HL-60 (cell line): Measurements from ENCODE around the gene TUNAR.

Experiments
- CTCF ChIP-seq: IDR thresholded peaks from one replicate; pipeline ENCODE4 v1.5.1; 2011; ENCODE audit warnings: low read length, control low read depth, inconsistent platforms; ENCODE audit not compliant: insufficient read depth
- POLR2AphosphoS5 ChIP-seq: IDR thresholded peaks from 2 replicates; pipeline ENCODE4 v1.6.1; 2012; ENCODE audit warnings: low read depth

DNA sequence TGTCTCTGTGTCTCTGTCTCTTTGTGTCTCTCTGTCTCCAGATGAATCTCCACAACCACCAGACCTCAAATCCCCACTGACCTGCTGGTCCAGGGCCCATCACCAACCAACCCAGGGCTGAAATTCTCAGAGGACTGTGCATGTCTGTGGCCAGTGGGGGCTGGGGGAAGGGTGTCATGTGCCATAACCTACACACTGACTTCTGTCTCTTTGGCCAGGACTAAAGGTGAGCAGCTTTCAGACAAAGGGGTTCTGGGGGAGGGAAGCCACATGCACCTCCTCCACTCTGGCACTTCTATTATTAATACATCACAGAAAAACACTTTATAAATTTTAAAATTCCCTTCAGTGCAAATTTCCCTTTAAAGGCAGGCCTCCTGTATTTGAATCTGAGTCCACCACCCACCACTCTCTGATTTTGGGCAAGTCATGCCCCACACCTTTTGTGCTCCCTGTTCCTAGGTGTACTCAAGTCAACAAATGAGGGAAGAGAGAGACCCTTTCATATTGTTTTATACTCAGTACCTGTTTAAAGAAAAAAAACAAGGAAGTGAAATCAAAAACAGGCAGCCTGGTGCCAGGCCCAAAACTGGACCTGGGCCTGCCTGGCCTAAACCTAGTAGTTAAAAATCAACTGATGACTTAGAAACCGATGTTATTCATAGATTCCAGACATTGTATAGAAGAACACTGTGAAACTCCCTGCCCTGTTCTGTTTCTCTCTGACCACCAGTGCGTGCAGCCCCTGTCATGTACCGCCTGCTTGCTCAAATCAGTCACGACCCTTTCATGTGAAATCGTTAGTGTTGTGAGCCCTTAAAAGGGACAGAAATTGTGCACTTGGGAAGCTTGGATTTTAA is 80.2 kb downstream of the TUNAR start:
- TF ChIP-seq CTCF (no peak), POLR2AphosphoS5 (no peak)
